ENCODE results near the gene TNFRSF13B. TPM values are rescaled to one million over a fixed set of nuclear protein-coding genes. Genes with fewer than 3 reads are reported as not detected.
"Not testable (repeated sequence)": the region's sequence is repeated elsewhere in the genome, so short reads cannot be mapped to it uniquely, and the experiment has no call there.

Gene TNFRSF13B
- total RNA-seq, 1 donor from 2014 or later = not detected

DNA sequence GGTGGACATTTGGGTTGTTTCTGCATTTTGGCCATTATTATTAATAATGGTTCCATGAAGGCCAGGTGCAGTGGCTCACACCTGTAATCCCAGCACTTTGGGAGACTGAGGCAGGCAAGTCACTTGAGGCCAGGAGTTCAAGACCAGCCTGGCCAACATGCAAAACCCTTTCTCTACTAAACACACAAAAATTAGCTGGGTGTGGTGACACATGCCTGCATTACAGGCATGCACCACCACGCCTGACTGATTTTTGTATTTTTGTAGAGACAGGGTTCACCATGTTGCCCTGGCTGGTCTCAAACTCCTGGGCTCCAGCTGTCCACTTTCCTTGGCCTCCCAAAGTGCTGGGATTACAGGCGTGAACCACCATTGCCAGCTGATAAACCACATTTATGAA is 58.5 kb downstream of the TNFRSF13B start:
- intact Hi-C loops (cut with micrococcal nuclease) = no loop called here

DNA sequence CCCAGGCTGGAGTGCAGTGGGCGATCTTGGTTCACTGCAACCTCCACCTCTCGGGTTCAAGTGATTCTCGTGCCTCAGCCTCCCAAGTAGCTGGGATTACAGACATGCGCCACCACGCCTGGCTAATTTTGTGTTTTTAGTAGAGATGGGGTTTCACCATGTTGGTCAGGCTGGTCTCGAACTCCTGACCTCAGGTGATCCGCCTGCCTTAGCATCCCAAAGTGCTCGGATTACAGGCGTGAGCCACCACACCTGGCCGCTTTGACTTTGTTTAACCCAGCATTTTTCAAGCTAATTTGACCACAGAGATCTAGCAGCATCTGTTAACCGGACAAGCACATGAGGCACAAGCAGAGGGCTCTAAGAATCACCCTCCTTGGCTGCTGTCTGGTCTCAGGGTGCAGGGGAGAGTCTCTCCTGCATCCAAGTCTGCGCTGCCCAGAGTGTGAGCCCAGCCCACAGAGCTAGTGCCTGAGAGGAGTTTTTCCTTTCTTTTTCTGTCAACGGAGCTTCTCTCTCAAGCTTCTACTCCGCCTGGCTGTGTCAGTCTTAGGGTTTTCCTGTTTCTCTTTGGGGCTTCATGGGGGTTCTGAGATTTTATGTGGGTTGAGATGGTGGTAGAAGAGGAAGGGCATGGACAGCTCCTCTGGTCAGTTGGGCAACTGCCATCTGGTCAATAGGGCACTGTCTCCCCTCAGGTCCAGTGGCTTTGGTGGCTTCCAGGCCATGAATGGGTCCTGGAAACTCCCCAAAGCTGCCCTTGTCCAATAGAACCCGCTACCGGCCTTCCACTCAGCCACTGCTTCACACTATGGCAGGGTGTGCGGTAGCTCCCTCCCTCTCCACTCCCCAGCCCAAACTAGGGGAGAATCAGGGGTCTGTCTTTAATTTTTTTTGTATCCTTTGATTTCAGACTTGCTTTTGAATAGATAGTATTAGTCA is 59.6 kb downstream of the TNFRSF13B start:
- intact Hi-C loops (cut with micrococcal nuclease) = no loop called here

DNA sequence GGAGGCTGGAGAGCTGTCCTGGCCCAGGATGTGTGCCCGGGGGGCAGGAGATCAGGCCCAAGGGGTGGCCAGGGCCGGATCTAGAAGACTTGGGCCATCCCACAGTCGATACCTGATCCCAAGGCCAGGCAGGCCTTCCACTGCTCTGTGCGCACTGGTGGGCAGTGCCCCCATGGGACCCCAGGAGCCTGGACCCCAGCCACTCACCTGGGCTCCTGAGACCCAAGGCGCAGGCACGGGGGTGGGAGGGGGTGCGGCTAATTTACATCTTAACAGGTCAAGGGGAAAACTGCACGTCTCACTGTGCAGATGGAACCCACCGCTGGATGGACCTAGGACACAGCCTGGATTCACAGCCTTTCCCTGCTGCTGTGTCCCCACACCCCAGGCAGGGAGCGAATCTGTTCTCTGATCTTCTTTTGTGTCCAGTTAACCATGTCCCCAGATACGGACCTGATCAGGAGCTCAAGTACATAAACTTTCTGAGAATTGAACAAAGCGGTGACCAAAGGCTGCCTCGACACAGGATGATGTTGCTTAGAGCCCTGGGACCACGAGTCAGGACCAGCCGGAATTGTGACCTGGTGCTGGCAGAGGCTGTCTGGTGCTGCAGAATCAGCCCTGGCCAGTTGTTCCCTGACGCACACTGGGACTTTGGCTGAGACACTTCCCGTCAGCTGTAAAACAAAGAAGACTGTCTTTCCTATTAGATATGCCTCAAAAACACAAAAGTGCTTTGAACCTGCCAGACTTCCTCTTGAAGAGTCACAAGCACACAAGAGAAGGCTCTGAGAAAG is 60.6 kb downstream of the TNFRSF13B start:
- intact Hi-C loops (cut with micrococcal nuclease) = no loop called here

DNA sequence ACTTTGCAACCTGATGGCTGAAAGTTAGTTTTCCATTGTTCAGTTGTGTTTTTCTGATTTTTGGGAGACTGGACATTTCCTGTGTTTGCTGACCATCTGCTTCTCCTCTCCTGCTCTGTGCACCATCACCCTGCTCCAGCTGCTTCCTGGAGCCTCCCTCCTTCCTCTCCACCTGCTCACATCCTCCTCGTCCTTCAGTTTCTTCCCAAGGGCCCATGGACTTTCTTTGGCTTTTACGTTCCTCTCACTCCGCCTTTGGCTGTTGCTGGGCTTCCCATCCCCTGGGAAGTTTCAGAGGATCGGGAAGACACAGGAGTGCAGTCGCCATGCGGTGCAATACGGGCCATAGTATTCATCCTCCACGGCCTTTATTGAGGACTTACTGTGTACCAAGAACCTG is 61.6 kb downstream of the TNFRSF13B start:
- intact Hi-C loops (cut with micrococcal nuclease) = no loop called here

DNA sequence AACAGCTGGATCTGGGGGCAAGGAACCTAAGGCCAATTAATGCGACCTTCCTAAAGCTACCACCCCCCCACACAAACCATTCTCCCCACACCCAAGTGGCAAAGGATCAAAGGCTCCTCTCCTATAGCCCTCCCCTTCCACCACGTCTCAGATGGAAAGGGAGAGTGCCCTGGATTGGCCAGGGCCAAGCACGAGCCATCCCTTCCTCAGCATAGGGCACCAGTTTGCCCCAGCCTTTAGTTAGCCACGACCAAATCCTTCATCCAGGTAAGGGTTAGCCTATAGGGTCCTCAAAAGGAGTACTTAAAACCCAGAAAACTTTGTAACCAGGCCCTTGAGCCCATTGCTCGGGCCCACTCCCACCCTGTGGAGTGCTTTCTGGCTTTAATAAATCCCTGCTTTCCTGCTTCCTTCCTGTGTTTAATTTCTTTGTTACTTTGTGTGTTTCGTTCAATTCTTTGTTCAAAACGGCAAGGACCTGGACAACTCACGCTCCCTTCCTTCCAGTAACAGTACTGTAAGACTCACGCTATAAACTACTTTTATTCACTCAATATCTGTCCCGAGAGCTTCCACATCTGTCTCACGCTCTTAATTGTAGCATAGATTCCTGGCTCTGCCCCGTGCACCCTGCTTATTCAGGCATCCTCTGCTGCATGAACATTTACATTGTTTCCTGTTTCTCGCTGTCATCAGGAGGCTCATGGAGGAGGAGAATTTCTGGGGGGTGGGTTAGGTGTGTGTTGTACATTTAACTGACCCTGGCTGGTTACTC is 62.3 kb downstream of the TNFRSF13B start:
- intact Hi-C loops (cut with micrococcal nuclease) = no loop called here

DNA sequence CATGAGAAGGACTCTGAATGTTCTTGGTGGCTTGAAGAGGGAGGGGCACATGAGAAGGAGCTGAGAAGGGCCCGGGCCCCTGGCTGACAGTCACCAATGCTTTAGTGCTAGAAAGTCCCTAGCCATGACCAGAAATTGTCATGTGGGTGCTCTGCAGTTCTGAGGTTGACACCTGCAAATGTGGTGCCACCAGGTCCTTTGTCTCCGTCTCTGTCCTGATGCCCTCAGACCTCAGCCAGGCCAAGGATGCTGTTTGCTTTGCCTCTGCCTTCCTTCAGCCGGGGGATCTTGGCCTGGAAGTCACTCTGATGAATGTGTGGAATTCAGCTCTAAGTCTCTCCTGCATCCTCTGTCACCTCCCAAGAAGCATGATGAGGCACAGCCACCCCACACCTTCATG is 63.6 kb downstream of the TNFRSF13B start:
- intact Hi-C loops (cut with micrococcal nuclease) = no loop called here

DNA sequence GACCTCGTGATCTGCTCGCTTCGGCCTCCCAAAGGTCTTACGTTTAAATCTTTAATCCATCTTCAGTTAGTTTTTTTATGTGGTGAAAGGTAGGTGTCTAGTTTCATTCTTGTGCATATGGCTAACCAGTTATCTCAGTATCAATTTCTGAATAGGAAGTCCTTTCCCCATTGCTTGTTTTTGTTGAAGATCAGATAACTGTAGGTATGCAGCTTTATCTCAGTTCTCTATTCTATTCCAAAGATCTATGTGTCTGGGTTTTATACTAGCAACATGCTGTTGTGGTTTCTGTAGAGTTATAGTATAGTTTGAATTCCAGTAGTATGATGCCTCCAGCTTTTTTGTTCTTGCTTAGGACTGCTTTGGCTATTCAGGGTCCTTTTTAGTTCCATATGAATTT is 65.2 kb downstream of the TNFRSF13B start:
- intact Hi-C loops (cut with micrococcal nuclease) = no loop called here

DNA sequence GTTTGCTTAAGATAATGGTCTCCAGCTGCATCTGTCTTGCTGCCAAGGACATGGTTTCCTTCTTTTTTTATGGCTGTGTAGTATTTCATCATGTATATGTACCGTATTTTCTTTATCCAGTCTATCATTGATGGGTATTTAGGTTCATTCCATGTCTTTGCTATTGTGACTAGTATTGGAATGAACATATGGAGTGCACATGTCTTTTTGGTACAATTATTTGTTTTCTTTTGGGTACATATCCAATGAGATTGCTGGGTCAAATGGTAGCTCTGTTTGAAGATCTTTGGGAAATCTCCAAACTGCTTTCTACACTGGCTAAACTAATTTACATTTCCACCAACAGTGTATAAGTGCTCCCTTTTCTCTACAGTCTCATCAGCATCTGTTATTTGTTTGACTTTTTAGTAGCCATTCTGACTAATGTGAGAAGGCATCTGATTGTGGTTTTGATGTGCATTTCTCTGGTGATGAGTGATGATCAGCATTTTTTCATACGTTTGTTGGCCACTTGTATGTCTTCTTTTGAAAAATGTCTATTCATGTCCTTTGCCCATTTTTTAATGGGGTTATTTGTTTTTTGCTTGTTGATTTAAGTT is 66.2 kb downstream of the TNFRSF13B start:
- intact Hi-C loops (cut with micrococcal nuclease) = no loop called here

DNA sequence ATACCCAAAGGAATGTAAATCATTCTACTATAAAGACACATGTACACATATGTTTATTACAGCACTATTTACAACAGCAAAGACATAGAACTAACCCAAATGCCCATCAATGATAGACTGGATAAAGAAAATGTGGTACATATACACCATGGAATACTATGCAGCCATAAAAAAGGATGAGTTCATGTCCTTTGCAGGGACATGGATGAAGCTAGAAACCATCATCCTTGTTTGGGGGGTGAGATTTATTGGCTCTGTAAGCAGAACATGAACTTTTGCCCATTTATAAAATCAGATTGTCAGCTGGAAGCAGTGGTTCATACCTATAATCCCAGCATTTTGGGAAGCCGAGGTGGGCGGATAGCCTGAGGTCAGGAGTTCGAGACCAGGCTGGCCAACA is 68.8 kb downstream of the TNFRSF13B start:
- intact Hi-C loops (cut with micrococcal nuclease) = not testable (repeated sequence)

DNA sequence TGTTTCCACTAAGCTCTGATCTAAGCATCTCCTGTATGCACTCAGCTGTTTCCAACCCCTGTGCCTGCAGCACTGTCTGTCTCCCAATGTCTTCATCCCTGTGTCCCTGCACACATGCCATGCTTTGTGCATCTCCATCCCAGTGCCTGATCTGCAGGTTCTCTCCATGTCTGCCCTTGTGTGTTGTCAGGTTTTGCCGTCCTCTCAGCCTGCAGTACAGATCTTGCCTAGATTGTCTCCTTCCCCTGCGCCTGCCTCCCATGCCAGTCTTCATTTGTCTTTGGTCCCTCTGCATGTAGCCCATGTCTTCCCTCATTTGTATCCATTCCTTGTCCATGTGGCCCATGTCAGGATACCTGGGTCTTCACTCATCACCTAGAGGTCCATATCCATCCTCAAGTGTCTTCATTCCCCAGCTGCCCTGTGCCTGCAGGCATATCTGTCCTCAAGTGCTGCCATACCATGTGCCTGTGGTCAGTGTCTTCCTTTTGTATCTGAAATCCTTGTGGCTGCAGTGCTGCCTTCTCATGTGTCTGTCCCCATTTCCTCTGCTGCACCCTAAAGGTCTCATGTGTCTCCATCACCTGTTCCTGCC is 71.5 kb downstream of the TNFRSF13B start:
- intact Hi-C loops (cut with micrococcal nuclease) = no loop called here

DNA sequence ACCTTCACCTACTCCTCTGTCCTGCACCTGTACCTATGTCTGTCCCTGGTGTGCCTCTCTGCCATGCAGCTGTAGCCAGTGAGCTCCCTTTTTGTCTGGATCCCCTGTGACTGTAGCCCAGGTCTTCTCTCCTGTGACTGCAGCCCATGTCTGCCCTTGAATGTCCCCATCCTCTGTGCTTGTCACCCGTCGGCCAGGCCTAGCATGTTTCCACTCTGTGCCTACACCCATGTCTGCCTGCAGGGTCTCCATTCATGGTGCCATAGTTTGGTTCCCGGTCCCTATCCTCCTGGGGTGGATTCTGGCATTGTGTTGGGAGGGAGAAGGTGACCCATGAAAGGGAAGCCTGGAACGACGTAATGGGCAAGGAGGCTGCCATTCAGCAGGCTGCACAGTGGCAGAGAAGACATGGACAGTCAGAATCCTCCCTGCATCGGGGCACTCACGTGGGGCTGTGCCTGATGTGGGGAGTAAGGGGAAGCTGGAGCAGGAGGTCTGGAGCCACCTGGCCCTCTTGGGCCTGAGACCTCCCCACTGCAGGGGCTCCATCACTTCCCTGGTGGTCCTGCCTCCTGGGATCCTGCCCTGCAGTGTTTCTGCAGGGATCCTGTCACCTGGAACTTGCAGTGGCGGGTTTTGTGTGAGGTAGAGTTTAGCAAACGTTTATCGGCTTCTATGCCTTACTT is 74.6 kb downstream of the TNFRSF13B start:
- intact Hi-C loops (cut with micrococcal nuclease) = not testable (repeated sequence)

DNA sequence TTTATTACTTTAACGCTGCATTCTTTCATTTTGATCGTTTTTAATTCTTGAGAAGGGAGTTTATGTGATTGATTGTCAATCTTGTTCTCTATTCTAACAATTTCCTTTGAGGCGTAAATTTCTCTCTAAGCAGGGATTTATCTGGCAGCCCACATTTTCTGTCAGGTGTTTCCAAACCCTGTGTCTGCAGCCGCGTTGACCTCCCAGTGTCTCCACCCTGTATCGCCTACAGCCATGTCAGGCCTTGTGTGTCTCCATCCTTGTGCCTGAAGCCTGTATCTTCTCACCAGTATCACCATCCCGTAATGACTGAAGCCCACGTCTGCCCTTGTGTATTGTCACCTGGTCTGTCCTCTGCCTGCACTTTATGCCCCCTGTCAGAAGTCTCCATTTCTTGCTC is 75.7 kb downstream of the TNFRSF13B start:
- intact Hi-C loops (cut with micrococcal nuclease) = not testable (repeated sequence)

DNA sequence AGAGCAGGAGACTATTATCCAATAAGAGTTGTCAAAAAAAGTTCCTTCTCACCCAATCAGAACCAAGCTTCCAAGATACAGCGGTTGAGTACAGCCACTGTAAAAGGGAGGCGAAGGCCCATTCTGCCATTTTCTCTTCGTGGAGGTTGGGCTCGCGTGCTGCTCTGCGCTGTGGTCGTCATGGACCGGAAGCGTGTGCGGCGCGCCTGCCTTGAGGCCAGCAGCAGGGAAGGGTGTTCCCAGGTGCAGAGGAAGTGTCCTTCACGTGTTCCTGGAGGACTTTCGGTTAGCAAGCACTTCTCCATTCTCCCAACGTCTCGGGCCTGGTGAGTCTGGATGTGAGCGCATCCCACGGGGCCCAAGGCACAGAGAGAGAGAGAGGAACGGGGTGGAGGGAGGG is 78.4 kb downstream of the TNFRSF13B start:
- intact Hi-C loops (cut with micrococcal nuclease) = not testable (repeated sequence)

DNA sequence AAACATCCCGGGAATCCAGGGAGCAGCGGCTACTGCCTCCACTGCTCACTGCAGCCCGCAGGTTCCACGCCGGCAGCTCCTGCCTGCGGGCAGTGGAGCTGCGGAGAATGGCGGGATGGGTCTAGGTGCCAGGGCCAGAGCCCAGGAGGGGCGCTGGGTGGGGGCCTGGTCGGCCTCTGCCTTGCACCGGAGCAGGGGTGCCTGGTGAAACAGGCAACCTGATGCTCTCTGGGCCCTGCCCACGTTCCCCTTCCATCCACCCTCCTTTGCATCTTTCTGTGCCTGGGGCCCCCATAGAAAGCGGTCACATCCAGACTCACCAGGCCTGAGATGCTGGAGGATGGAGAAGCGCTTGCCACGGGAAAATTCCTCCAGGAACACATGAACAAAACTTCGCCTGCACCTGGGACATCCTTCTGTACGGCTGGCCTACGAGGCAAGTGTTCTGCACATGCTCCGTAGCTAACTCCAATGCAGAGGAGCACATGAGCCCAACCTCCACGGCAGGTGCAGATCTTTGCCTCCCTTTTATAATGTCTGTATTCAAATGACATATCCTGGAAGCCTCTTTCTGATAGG is 79.0 kb downstream of the TNFRSF13B start:
- intact Hi-C loops (cut with micrococcal nuclease) = not testable (repeated sequence)

DNA sequence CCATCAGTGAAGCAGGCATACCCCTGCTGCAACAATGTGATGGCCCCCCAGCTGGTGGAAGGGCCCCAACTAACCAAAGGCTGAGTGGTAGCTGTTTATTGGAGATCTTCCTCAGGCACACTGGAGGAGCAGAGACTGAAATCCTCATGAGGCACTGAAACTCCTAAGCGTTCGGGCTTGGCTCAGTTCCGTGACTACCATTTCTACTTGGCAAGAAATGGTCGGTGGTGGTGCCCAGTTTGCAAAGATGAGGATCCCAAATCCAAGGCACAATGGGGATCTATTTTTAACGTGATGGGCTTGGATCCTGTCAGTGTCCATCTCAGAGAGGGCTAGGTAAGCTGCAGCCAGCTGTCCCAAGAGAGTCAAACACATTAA is 82.8 kb downstream of the TNFRSF13B start:
- intact Hi-C loops (cut with micrococcal nuclease) = no loop called here

Other genes with a start within 250 kb of the TNFRSF13B start
- 198 and 202 TPM in 2 replicates for gene MPRIP, start 70.3 kb upstream of the TNFRSF13B start, total RNA-seq
- 6.6 and 7.1 TPM in 2 replicates for gene PLD6, start 234.2 kb upstream of the TNFRSF13B start, total RNA-seq